Gastroesophageal sphincter (tissue), 4 donors: ENCODE measurements around the gene GMEB2. TPM values are rescaled to one million over a fixed set of nuclear protein-coding genes. Genes with fewer than 3 reads are reported as not detected.

Experiments
- ATAC-seq: fragments of 150-250 bp; one replicate; pipeline ENCODE4 v1.9.1; 2016; ENCODE audit warnings: mild to moderate bottlenecking, moderate library complexity
- H3K27ac ChIP-seq, 4 donors: fragments of 200-600 bp; sonication (generic) in 3 of 4; 1 replicate in 3 of 4; 2 replicates in 1 of 4; pipeline ENCODE4 v1.5.1; 2016 to 2019
- H3K27me3 ChIP-seq: fragments of 200-600 bp; sonication (generic); one replicate; pipeline ENCODE4 v1.5.1; 2019
- H3K36me3 ChIP-seq, 2 donors: fragments of 200-600 bp; sonication (generic); one replicate each; pipeline ENCODE4 v1.5.1; 2019; ENCODE audit warnings: control low read depth in 1 of 2
- H3K4me1 ChIP-seq, 3 donors: fragments of 200-600 bp; sonication (generic); 1 replicate in 2 of 3; 2 replicates in 1 of 3; pipeline ENCODE4 v1.5.1; 2016 to 2019; ENCODE audit warnings: control low read depth in 2 of 3
- H3K4me3 ChIP-seq, 2 donors: fragments of 200-600 bp; sonication (generic); one replicate each; pipeline ENCODE4 v1.5.1; 2019; ENCODE audit warnings: mild to moderate bottlenecking in 1 of 2, moderate library complexity in 1 of 2
- H3K9me3 ChIP-seq, 3 donors: fragments of 200-600 bp; sonication (generic); one replicate each; pipeline ENCODE4 v1.5.1; 2017 to 2019; ENCODE audit warnings: control low read depth in 2 of 3
- EP300 ChIP-seq: sonication (generic); formaldehyde crosslinking; IDR thresholded peaks from one replicate; pipeline ENCODE4 v1.6.1; 2017; ENCODE audit warnings: antibody characterized with exemption, mild to moderate bottlenecking
- POLR2A ChIP-seq, 2 donors: fragments of 450-650 bp; IDR thresholded peaks; one replicate each; pipeline ENCODE4 v1.6.1; 2017; ENCODE audit warnings: antibody characterized with exemption in 2 of 2, mild to moderate bottlenecking in 2 of 2, moderate library complexity in 1 of 2
- POLR2AphosphoS5 ChIP-seq: sonication (generic); formaldehyde crosslinking; IDR thresholded peaks from one replicate; pipeline ENCODE4 v1.6.1; 2017; ENCODE audit warnings: antibody characterized with exemption
- WGBS, 2 donors: methylation state at CpG; one replicate each; pipeline ENCODE4 v1.1.5; 2018; ENCODE audit warnings: low coverage in 1 of 2; 5-methylcytosine and 5-hydroxymethylcytosine counted together
- total RNA-seq, 4 donors: library from RNA; depleted of rRNA; stranded (reverse); fragments of >200 nt; gene quantifications; one replicate each; pipeline ENCODE4 v1.1.0, GENCODE V29; 2016
- TF ChIP-seq, protein P1 (sequence below), 4 experiments: fragments of 200-600 bp in 2 of 4; fragments of 450-650 bp in 2 of 4; sonication (generic) in 1 of 4; IDR thresholded peaks; one replicate each; pipeline ENCODE4 v1.5.1; 2017 to 2019; ENCODE audit warnings: antibody characterized with exemption in 4 of 4, mild to moderate bottlenecking in 2 of 4, moderate library complexity in 2 of 4

The GMEB2 gene
- total RNA-seq, 4 donors from 2014 or later = 9.8 to 16.1 (median 12.1) TPM

DNA sequence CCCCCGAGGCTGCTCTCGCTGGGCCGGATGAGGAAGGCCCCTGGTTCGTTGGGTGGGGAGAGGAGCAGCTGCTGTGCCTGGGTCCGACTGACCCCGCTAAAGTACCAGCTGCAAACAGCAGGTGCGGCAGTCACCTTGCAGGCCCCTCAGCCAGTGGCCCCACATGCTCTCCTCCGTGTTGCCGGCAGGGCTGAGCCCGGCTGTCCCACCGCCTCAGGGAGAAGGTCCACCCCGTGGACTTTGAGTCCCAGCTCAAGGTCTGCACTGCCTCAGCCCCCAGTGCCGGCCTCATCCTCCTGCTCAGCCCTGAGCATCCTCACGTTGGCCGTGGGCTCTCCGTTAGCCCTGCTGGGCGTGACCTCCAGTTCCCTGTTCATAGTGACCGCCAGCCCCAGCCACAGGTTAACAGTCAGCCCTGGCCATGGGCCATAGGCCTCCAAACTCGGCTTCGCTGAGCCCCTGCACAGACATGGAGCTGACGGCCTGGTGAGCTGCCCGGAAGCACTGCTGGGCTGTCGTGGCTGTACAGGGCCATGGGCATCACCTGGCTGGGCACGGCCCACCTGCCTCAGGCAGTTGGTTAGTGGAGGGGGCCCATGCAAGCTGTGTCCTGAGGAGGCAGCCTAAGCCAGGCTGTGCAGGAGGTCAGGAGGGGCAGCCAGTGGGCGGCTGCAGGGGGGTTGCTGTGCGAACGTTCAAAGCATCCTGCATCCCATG, 82.5 kb downstream of the GMEB2 start:
- TF ChIP-seq POLR2AphosphoS5 (no peak), POLR2A (IDR thresholded peaks at IDR 0.05) (no peak), EP300 (no peak)
- TF ChIP-seq, protein P1, sequence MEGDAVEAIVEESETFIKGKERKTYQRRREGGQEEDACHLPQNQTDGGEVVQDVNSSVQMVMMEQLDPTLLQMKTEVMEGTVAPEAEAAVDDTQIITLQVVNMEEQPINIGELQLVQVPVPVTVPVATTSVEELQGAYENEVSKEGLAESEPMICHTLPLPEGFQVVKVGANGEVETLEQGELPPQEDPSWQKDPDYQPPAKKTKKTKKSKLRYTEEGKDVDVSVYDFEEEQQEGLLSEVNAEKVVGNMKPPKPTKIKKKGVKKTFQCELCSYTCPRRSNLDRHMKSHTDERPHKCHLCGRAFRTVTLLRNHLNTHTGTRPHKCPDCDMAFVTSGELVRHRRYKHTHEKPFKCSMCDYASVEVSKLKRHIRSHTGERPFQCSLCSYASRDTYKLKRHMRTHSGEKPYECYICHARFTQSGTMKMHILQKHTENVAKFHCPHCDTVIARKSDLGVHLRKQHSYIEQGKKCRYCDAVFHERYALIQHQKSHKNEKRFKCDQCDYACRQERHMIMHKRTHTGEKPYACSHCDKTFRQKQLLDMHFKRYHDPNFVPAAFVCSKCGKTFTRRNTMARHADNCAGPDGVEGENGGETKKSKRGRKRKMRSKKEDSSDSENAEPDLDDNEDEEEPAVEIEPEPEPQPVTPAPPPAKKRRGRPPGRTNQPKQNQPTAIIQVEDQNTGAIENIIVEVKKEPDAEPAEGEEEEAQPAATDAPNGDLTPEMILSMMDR (IDR thresholded peaks at IDR 0.05) = no peak
- Histone ChIP-seq H3K27me3 (peaks cover 56% of the 10 kb centered on the region), H3K4me3 (no peak overlapping the region), H3K9me3 (no peaks in the 10 kb centered on the region), H3K27ac (no peak overlapping the region), H3K36me3 (no peaks in the 10 kb centered on the region), H3K4me1 (no peaks in the 10 kb centered on the region)
- WGBS, 2 donors = 40 to 80% methylated on average over 1 to 2 of the region's 27 CpGs
- no peak for ATAC-seq

DNA sequence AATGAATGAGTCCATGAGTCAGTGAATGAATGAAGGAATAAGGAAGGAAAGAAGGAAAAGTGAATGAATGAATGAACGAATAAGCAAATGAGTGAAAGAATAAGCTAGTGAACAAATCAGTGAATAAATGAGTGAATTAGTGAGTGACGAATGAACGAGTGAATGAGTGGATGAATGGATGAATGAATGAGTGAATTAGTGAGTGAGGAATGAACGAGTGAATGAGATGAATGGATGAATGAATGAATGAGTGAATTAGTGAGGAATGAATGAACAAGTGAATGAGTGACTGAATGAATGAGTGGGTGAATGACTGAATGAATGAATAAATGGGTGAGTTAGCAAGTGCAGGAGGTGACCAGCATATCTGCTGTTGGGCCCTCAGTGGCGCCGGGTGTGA, 83.2 kb downstream of the GMEB2 start:
- Histone ChIP-seq H3K9me3 (no peaks in the 10 kb centered on the region), H3K4me1 (no peaks in the 10 kb centered on the region), H3K36me3 (no peaks in the 10 kb centered on the region), H3K27ac (no peak overlapping the region), H3K4me3 (no peak overlapping the region), H3K27me3 (peaks cover 53% of the 10 kb centered on the region)
- 78 to 86% methylated on average over 4 to 6 of the region's 6 CpGs for WGBS, 2 donors
- ATAC-seq = no peak
- no peak for TF ChIP-seq EP300
- TF ChIP-seq POLR2AphosphoS5 = no peak
- TF ChIP-seq, protein P1 (IDR thresholded peaks at IDR 0.05) = no peak
- TF ChIP-seq POLR2A (IDR thresholded peaks at IDR 0.05) = no peak

DNA sequence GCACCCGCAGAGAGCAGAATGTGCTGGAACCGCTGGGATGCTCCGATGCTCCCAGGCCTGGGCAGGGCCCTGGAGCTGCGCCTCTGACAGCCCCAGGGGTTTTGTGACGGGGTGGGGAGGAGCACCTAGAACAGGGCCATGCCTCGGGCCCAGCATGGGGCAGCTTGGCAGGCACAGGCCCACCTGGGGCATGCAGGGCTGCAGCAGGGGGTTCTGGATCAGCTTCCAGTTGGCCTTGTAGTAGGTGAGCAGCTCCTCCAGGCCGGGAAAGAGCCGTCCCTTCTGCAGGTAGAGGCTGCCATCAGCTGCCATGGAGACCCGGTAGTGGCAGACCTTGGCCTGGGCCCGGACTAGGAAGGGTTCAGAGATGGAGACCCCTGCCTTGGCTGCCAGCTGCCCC, 83.8 kb downstream of the GMEB2 start:
- no CpG with 5 or more reads among the region's 10 CpGs for whole genome bisulfite sequencing, 2 donors
- TF ChIP-seq EP300 = no peak
- no peak for TF ChIP-seq POLR2AphosphoS5
- H3K27me3 ChIP-seq = peaks cover 50% of the 10 kb centered on the region
- H3K9me3 ChIP-seq = no peaks in the 10 kb centered on the region
- ATAC-seq = no peak
- H3K36me3 ChIP-seq = no peaks in the 10 kb centered on the region
- H3K27ac ChIP-seq = no peak overlapping the region
- peaks cover 0 to 5% (median 4%) of the 10 kb centered on the region in 3 donors for H3K4me1 ChIP-seq
- H3K4me3 ChIP-seq = no peak overlapping the region

DNA sequence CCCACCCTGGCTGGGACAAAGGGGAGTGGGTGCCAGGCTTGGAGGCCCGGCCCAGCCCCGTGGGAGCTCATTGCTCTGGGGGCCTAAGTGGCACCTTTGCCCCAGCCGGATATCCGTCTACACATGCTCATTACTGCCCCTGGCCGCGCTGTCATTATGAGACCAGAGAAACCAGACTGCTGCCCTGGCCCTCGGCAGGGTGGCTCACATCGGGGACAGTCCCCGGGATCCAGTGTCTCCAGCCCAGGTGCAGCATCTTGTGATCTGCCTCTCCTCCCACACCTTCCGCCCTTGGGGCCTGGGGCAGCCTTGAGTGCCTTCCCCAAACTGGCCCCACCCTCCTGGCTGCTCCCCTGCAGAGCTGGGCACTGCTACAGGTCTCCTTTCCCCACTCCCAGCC, 84.2 kb downstream of the GMEB2 start:
- 20% methylated on average over 1 of the region's 10 CpGs; no CpG with 5 or more reads in 1 of the 2 donors for WGBS, 2 donors
- Histone ChIP-seq H3K4me1 (peaks cover 0 to 10% (median 6%) of the 10 kb centered on the region in 3 donors), H3K4me3 (no peak overlapping the region), H3K36me3 (no peaks in the 10 kb centered on the region), H3K27me3 (peaks cover 50% of the 10 kb centered on the region), H3K27ac (no peak overlapping the region), H3K9me3 (no peaks in the 10 kb centered on the region)
- no peak for ATAC-seq
- TF ChIP-seq POLR2AphosphoS5 = no peak
- TF ChIP-seq, protein P1 (IDR thresholded peaks at IDR 0.05) = no peak
- TF ChIP-seq EP300 = no peak
- TF ChIP-seq POLR2A (IDR thresholded peaks at IDR 0.05) = no peak

DNA sequence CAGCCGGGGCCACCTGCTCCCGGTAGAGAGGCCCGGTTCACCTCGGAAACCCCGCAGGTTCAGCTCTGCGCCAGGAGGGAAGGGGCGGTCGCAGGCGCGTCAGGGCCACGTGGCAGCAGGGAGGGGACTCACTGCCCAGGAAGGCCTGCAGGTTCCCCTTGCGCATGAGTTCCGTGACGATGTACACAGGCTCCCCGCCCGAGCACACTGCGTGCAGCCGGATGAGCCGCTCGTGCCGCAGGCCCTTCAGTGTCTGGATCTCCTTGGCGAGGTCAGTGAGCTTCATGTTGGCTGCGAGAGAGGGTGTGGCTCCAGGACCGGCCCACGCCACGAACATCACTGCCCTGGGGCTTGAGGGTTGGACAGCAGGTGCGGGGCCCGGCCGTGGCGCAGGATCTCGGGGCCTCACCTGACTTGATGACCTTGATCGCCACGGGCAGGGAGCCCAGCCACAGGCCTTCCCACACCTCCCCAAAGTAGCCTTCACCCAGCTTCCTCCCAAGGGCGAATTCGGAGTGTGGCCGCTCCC, 84.8 kb downstream of the GMEB2 start:
- no peak overlapping the region for H3K27ac ChIP-seq
- no peaks in the 10 kb centered on the region for H3K36me3 ChIP-seq
- H3K4me3 ChIP-seq = no peak overlapping the region
- H3K9me3 ChIP-seq = no peaks in the 10 kb centered on the region
- no CpG with 5 or more reads among the region's 36 CpGs for WGBS, 2 donors
- H3K4me1 ChIP-seq = peaks cover 0 to 16% (median 8%) of the 10 kb centered on the region in 3 donors
- TF ChIP-seq, protein P1 (IDR thresholded peaks at IDR 0.05) = no peak
- TF ChIP-seq EP300 (no peak), POLR2A (IDR thresholded peaks at IDR 0.05) (no peak)
- ATAC-seq = no peak
- peaks cover 50% of the 10 kb centered on the region for H3K27me3 ChIP-seq
